HK-2 (cell line): Measurements from ENCODE around the gene MAN2B2.

Experiments
- DNase-seq: peaks from one replicate; pipeline ENCODE4 v3.0.0-alpha.2; 2018; ENCODE audit not compliant: unreplicated experiment

MAN2B2 gene

GRCh38 chr4:6574747-6575502, at the start of gene MAN2B2:
TSS of gene MAN2B2 (plus strand) at chr4:6575189. CDS start at chr4:6575211, 22 bp downstream.
- peak; percentile 91 for DNase-seq

GRCh38 chr4:6525474-6525873, 49.5 kb upstream of the MAN2B2 start:
- no peak for DNase-seq

- DNase-seq = no peak
These were observed 48.8 kb upstream of the MAN2B2 start for GRCh38 chr4:6526156-6526555.

- DNase-seq = no peak
These were observed 48.3 kb upstream of the MAN2B2 start for GRCh38 chr4:6526671-6527091.

GRCh38 chr4:6527259-6527658, 47.7 kb upstream of the MAN2B2 start:
- DNase-seq = no peak

GRCh38 chr4:6527683-6528595, 47.0 kb upstream of the MAN2B2 start:
- DNase-seq = no peak

GRCh38 chr4:6529021-6529420, 46.0 kb upstream of the MAN2B2 start:
- DNase-seq = no peak

- no peak for DNase-seq
These were observed 44.7 kb upstream of the MAN2B2 start for GRCh38 chr4:6530301-6530700.

- DNase-seq = no peak
These were observed 44.0 kb upstream of the MAN2B2 start for GRCh38 chr4:6530964-6531363.

- no peak for DNase-seq
These were observed 42.9 kb upstream of the MAN2B2 start for GRCh38 chr4:6532102-6532501.

- no peak for DNase-seq
These were observed 42.3 kb upstream of the MAN2B2 start for GRCh38 chr4:6532658-6533057.

GRCh38 chr4:6534050-6534449, 40.9 kb upstream of the MAN2B2 start:
- no peak for DNase-seq

- DNase-seq = no peak
These were observed 40.2 kb upstream of the MAN2B2 start for GRCh38 chr4:6534618-6535328.

- DNase-seq = no peak
These were observed 39.7 kb upstream of the MAN2B2 start for GRCh38 chr4:6535329-6535692.

GRCh38 chr4:6535706-6536105, 39.3 kb upstream of the MAN2B2 start:
- DNase-seq = no peak

- DNase-seq = no peak
These were observed 36.9 kb upstream of the MAN2B2 start for GRCh38 chr4:6538111-6538510.

GRCh38 chr4:6538575-6538974, 36.4 kb upstream of the MAN2B2 start:
- no peak for DNase-seq

GRCh38 chr4:6539009-6539764, 35.8 kb upstream of the MAN2B2 start:
- DNase-seq = no peak

- no peak for DNase-seq
These were observed 34.1 kb upstream of the MAN2B2 start for GRCh38 chr4:6540879-6541278.

GRCh38 chr4:6541789-6542188, 33.2 kb upstream of the MAN2B2 start:
- no peak for DNase-seq

GRCh38 chr4:6542951-6543350, 32.0 kb upstream of the MAN2B2 start:
- no peak for DNase-seq

GRCh38 chr4:6546091-6546490, 28.9 kb upstream of the MAN2B2 start:
- no peak for DNase-seq
